HK-2 (cell line): Measurements from ENCODE around the gene CNFN.
"Not testable (repeated sequence)": the region's sequence is repeated elsewhere in the genome, so short reads cannot be mapped to it uniquely, and the experiment has no call there.

ENCODE experiments used
- DNase-seq: peaks from one replicate; pipeline ENCODE4 v3.0.0-alpha.2; 2018; ENCODE audit not compliant: unreplicated experiment

The CNFN gene

GRCh38 chr19:42351079-42351735 is 38.9 kb downstream of the CNFN start:
- DNase-seq = no peak

- DNase-seq = no peak
Observed at GRCh38 chr19:42350417-42350816, 39.7 kb downstream of the CNFN start.

GRCh38 chr19:42349378-42350107 is 40.6 kb downstream of the CNFN start:
- no peak for DNase-seq

GRCh38 chr19:42348211-42348610 is 41.9 kb downstream of the CNFN start:
- no peak for DNase-seq

GRCh38 chr19:42345191-42345812 is 44.8 kb downstream of the CNFN start:
- no peak for DNase-seq

- DNase-seq = no peak
Observed at GRCh38 chr19:42344336-42344893, 45.7 kb downstream of the CNFN start.

- no peak for DNase-seq
Observed at GRCh38 chr19:42343344-42344110, 46.6 kb downstream of the CNFN start.

GRCh38 chr19:42339922-42340321 is 50.2 kb downstream of the CNFN start:
- not testable (repeated sequence) for DNase-seq

GRCh38 chr19:42339126-42339860 is 50.8 kb downstream of the CNFN start:
- not testable (repeated sequence) for DNase-seq
